Ramos (cell line): Measurements from ENCODE around the gene OR52M1.
"Not testable (repeated sequence)": the region's sequence is repeated elsewhere in the genome, so short reads cannot be mapped to it uniquely, and the experiment has no call there.

Experiments used
- in situ Hi-C: fragments of 300-500 bp; cut with MboI; formaldehyde crosslinking; loops from one replicate; pipeline ENCODE4 v1.14.3; 2022; ENCODE audit warnings: low sequenced_read_pairs; ENCODE audit not compliant: unreplicated experiment

OR52M1 gene

GRCh38 chr11:4544891-4545290 lies at the start of gene OR52M1:
Gene OR52M1, plus strand, starts transcription at chr11:4545191. Its CDS starts 0 bp downstream, at chr11:4545191.
- in situ Hi-C loops: loop anchor here (5.0 kb wide), 1 partner anchor 358 kb away; no protein-coding TSS in a partner anchor

- in situ Hi-C loops: loop anchor here (10.0 kb wide), 1 partner anchor 301 kb away; no protein-coding TSS in a partner anchor
Measured at GRCh38 chr11:4495487-4495886, 49.5 kb upstream of the OR52M1 start.

GRCh38 chr11:4495986-4496385 lies 49.0 kb upstream of the OR52M1 start:
- in situ Hi-C loops: loop anchor here (10.0 kb wide), 1 partner anchor 301 kb away; no protein-coding TSS in a partner anchor

GRCh38 chr11:4496557-4497248 lies 48.3 kb upstream of the OR52M1 start:
- in situ Hi-C loops: loop anchor here (10.0 kb wide), 1 partner anchor 302 kb away; no protein-coding TSS in a partner anchor

GRCh38 chr11:4508886-4509285 lies 36.1 kb upstream of the OR52M1 start:
- in situ Hi-C loops: no loop called here

- in situ Hi-C loops: no loop called here
Measured at GRCh38 chr11:4511282-4512245, 33.4 kb upstream of the OR52M1 start.

GRCh38 chr11:4514196-4514595 lies 30.8 kb upstream of the OR52M1 start:
- in situ Hi-C loops: no loop called here

GRCh38 chr11:4522339-4522738 lies 22.7 kb upstream of the OR52M1 start:
- in situ Hi-C loops: no loop called here

- in situ Hi-C loops: no loop called here
Measured at GRCh38 chr11:4522752-4523151, 22.2 kb upstream of the OR52M1 start.

- in situ Hi-C loops: no loop called here
Measured at GRCh38 chr11:4523666-4524065, 21.3 kb upstream of the OR52M1 start.

- in situ Hi-C loops: no loop called here
Measured at GRCh38 chr11:4527926-4528325, 17.1 kb upstream of the OR52M1 start.

GRCh38 chr11:4531686-4532085 lies 13.3 kb upstream of the OR52M1 start:
- in situ Hi-C loops: not testable (repeated sequence)

- in situ Hi-C loops: loop anchor here (5.0 kb wide), 1 partner anchor 352 kb away; no protein-coding TSS in a partner anchor
Measured at GRCh38 chr11:4539603-4540219, 5.3 kb upstream of the OR52M1 start.

- in situ Hi-C loops: loop anchor here (5.0 kb wide), 1 partner anchor 354 kb away; no protein-coding TSS in a partner anchor
Measured at GRCh38 chr11:4541071-4541470, 3.9 kb upstream of the OR52M1 start.

GRCh38 chr11:4543561-4543960 lies 1.4 kb upstream of the OR52M1 start:
- in situ Hi-C loops: loop anchor here (5.0 kb wide), 1 partner anchor 356 kb away; no protein-coding TSS in a partner anchor

GRCh38 chr11:4546878-4547277 lies 1.9 kb downstream of the OR52M1 start:
- in situ Hi-C loops: no loop called here

- in situ Hi-C loops: no loop called here
Measured at GRCh38 chr11:4547416-4547815, 2.4 kb downstream of the OR52M1 start.

- in situ Hi-C loops: no loop called here
Measured at GRCh38 chr11:4551346-4551979, 6.5 kb downstream of the OR52M1 start.

GRCh38 chr11:4559527-4560440 lies 14.8 kb downstream of the OR52M1 start:
- in situ Hi-C loops: no loop called here
